K562 (cell line): ENCODE results near the gene REX1BD. TPM values are rescaled to one million over a fixed set of nuclear protein-coding genes. Genes with fewer than 3 reads are reported as not detected.
A peak's percentile ranks its signal among the peaks of the same experiment; 100 is the strongest.

Experiments used
- CHD1 ChIP-seq: fragments of 200-600 bp; sonication (generic); IDR thresholded peaks from one replicate; pipeline ENCODE4 v1.6.1; 2012; ENCODE audit warnings: mild to moderate bottlenecking, moderate library complexity, low read length, inconsistent platforms
- CREB3 ChIP-seq: fragments of 450-650 bp; conservative IDR thresholded peaks from 2 replicates; pipeline ENCODE4 v1.6.1; 2016; ENCODE audit warnings: missing genetic modification characterization, low read depth, mild to moderate bottlenecking, missing compliant biosample characterization, moderate library complexity
- DNMT1 ChIP-seq: fragments of 450-650 bp; IDR thresholded peaks from 2 replicates; pipeline ENCODE4 v1.6.1; 2016; ENCODE audit warnings: antibody characterized with exemption, mild to moderate bottlenecking
- E2F8 ChIP-seq: fragments of 450-650 bp; IDR thresholded peaks from 2 replicates; pipeline ENCODE4 v1.7.1; 2018; ENCODE audit warnings: mild to moderate bottlenecking, low read depth; ENCODE audit not compliant: partially characterized antibody
- HNRNPH1 ChIP-seq: fragments of 200-400 bp; formaldehyde crosslinking; optimal IDR thresholded peaks from 2 replicates; pipeline ENCODE3; 2017; ENCODE audit warnings: low read depth, mild to moderate bottlenecking, low read length, moderate library complexity
- KAT8 ChIP-seq: fragments of 450-650 bp; IDR thresholded peaks from 2 replicates; pipeline ENCODE4 v1.6.1; 2016; ENCODE audit warnings: low read depth, mild to moderate bottlenecking
- MCM2 ChIP-seq: fragments of 450-650 bp; IDR thresholded peaks from 2 replicates; pipeline ENCODE4 v1.6.1; 2017; ENCODE audit warnings: low read depth, mild to moderate bottlenecking
- PML ChIP-seq: IDR thresholded peaks from 2 replicates; pipeline ENCODE4 v1.6.1; 2012; ENCODE audit warnings: low read length, inconsistent platforms
- POLR2AphosphoS2 ChIP-seq: IDR thresholded peaks from 2 replicates; pipeline ENCODE4 v1.6.1; 2012; ENCODE audit warnings: low read length, improper control_type of control experiment
- PYGO2 ChIP-seq: fragments of 450-650 bp; IDR thresholded peaks from 2 replicates; pipeline ENCODE4 v1.6.1; 2016; ENCODE audit warnings: mild to moderate bottlenecking, missing genetic modification characterization, moderate library complexity, missing compliant biosample characterization
- RBM34 ChIP-seq: fragments of 200-400 bp; formaldehyde crosslinking; IDR thresholded peaks from 2 replicates; pipeline ENCODE4 v1.6.1; 2018; ENCODE audit warnings: low read length, borderline replicate concordance; ENCODE audit not compliant: insufficient read depth
- SMARCE1 ChIP-seq: fragments of 450-650 bp; IDR thresholded peaks from 2 replicates; pipeline ENCODE4 v1.7.1; 2016; ENCODE audit warnings: mild to moderate bottlenecking
- SRSF7 ChIP-seq: fragments of 200-400 bp; formaldehyde crosslinking; optimal IDR thresholded peaks from 2 replicates; pipeline ENCODE3; 2017; ENCODE audit warnings: mild to moderate bottlenecking, low read depth, low read length
- ZBTB33 ChIP-seq: sonication (generic); formaldehyde crosslinking; IDR thresholded peaks from 2 replicates; pipeline ENCODE4 v1.8.1; 2023; ENCODE audit warnings: mild to moderate bottlenecking, missing genetic modification reagents
- ZMIZ1 ChIP-seq, 2 experiments: fragments of 150-350 bp in 1 of 2; IDR thresholded peaks; 2 replicates each; pipeline ENCODE4 v1.6.1; 2012 to 2016; ENCODE audit warnings: low read depth in 2 of 2, low read length in 2 of 2, mild to moderate bottlenecking in 1 of 2, moderate library complexity in 1 of 2
- ZNF311 ChIP-seq: fragments of 250-450 bp; sonication (Bioruptor Pico); IDR thresholded peaks from 2 replicates; pipeline ENCODE4 v1.4.0; 2020; ENCODE audit warnings: mild to moderate bottlenecking, moderate library complexity
- polyA plus RNA-seq, 8 experiments: library from polyadenylated mRNA; depleted of rRNA in 4 of 8; stranded (reverse) in 5 of 8; unstranded in 3 of 8; fragments of >200 nt; fragmentation: Nextera tagmentation in 2 of 8; fragmentation: Illumina TruSeq in 1 of 8; extraction: Ambion mirVana in 2 of 8; extraction: Trizol in 1 of 8; gene quantifications; 2 replicates each; pipeline versions ENCODE4 v1.2.1 to v1.2.3, GENCODE V29; 2011 to 2014; ENCODE audit warnings: inconsistent platforms in 1 of 8, missing spikeins in 1 of 8
- total RNA-seq, 7 experiments: library from RNA; depleted of rRNA in 6 of 7; stranded (reverse); fragments of >200 nt in 6 of 7; fragmentation: Illumina TruSeq in 2 of 7; extraction: Trizol in 2 of 7; gene quantifications; 2 replicates each; pipeline versions ENCODE4 v1.2.1 to v1.2.3, GENCODE V29; 2011 to 2021; ENCODE audit warnings: low replicate concordance in 1 of 7

Gene REX1BD
- total and polyA plus RNA-seq, 9 of the 15 experiments (the other 6 are each of a cell fraction or from before 2014, with no cell fraction given): 1.9 to 136 (median 13.8) TPM

GRCh38 chr19:18571564-18572344 is 16.8 kb upstream of the REX1BD start, which contains the start of gene UBA52 (continued):
- no peak for TF ChIP-seq ZBTB33 (CRISPR knock-in tag)
- TF ChIP-seq ZNF311 (CRISPR knock-in tag): no peak
- TF ChIP-seq SMARCE1: no peak
- no peak for TF ChIP-seq MCM2
- peak in 1 of 2 experiments; percentile 66; a peak in 1 of 4 replicates for TF ChIP-seq ZMIZ1 (IDR thresholded peaks at IDR 0.05; ENCODE audit: low read depth in 2 of 2, low read length in 2 of 2)
- TF ChIP-seq RBM34: no peak
- peak; percentile 95 for TF ChIP-seq POLR2AphosphoS2
- TF ChIP-seq PYGO2 (tag): no peak
- TF ChIP-seq KAT8: no peak
- no peak for TF ChIP-seq CREB3 (tag)
- peak; percentile 56 for TF ChIP-seq HNRNPH1
- no peak for TF ChIP-seq CHD1
- no peak for TF ChIP-seq DNMT1
- TF ChIP-seq SRSF7: no peak
- peak; percentile 79 for TF ChIP-seq E2F8
- TF ChIP-seq PML: peak; percentile 77
